Measurements from ENCODE around the gene MAT2B. TPM values are rescaled to one million over a fixed set of nuclear protein-coding genes. Genes with fewer than 3 reads are reported as not detected.
"Not testable (repeated sequence)": the region's sequence is repeated elsewhere in the genome, so short reads cannot be mapped to it uniquely, and the experiment has no call there.

MAT2B gene
- total RNA-seq, 4 donors from 2014 or later: 26.6 to 44.7 (median 32.1) TPM

GRCh38 chr5:163535290-163535689 is 29.9 kb downstream of the MAT2B start:
- Histone ChIP-seq H3K9me3 (no peaks in the 10 kb centered on the region), H3K36me3 (no peaks in the 10 kb centered on the region), H3K27me3 (no peaks in the 10 kb centered on the region), H3K4me3 (no peak overlapping the region), H3K27ac (no peak overlapping the region), H3K4me1 (no peaks in the 10 kb centered on the region)
- in situ Hi-C loops (cut with MboI; ENCODE audit: low sequenced_read_pairs in 4 of 4) (no loop called here), intact Hi-C loops (cut with DNase I; ENCODE audit: low total_unique reads) (no loop called here)
- DNase-seq: no peak
- no peak for ATAC-seq
- TF ChIP-seq, protein P1, sequence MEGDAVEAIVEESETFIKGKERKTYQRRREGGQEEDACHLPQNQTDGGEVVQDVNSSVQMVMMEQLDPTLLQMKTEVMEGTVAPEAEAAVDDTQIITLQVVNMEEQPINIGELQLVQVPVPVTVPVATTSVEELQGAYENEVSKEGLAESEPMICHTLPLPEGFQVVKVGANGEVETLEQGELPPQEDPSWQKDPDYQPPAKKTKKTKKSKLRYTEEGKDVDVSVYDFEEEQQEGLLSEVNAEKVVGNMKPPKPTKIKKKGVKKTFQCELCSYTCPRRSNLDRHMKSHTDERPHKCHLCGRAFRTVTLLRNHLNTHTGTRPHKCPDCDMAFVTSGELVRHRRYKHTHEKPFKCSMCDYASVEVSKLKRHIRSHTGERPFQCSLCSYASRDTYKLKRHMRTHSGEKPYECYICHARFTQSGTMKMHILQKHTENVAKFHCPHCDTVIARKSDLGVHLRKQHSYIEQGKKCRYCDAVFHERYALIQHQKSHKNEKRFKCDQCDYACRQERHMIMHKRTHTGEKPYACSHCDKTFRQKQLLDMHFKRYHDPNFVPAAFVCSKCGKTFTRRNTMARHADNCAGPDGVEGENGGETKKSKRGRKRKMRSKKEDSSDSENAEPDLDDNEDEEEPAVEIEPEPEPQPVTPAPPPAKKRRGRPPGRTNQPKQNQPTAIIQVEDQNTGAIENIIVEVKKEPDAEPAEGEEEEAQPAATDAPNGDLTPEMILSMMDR (IDR thresholded peaks at IDR 0.05 in 4 of 5, conservative IDR thresholded peaks at IDR 0.05 in 1 of 5): no peak
- no peak for TF ChIP-seq POLR2A (IDR thresholded peaks at IDR 0.05)

DNA sequence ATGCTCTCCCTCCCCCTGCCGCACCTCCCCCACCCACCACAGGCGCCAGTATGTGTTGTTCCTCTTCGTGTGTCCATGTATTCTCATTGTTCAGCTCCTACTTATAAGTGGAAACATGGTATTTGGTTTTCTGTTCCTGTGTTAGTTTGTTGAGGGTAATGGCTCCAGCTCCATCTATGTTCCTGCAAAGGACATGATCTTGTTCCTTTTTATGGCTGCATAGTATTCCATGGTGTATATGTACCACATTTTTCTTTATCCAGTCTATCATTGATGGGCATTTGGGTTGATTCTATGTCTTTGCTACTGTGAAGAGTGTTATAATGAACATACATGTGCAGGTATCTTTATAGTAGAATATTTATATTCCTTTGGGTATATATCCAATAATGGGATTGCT is 31.0 kb downstream of the MAT2B start:
- H3K4me3 ChIP-seq; H3K27me3 ChIP-seq; DNase-seq; H3K36me3 ChIP-seq; in situ Hi-C loops (cut with MboI; ENCODE audit: low sequenced_read_pairs in 4 of 4); H3K4me1 ChIP-seq; H3K27ac ChIP-seq; intact Hi-C loops (cut with DNase I; ENCODE audit: low total_unique reads); ATAC-seq; H3K9me3 ChIP-seq: not testable (repeated sequence)

- ATAC-seq: no peak
These were observed 35.3 kb downstream of the MAT2B start for GRCh38 chr5:163540696-163541095.

GRCh38 chr5:163542771-163543170 is 37.4 kb downstream of the MAT2B start:
- in situ Hi-C loops (cut with MboI; ENCODE audit: low sequenced_read_pairs in 4 of 4): no loop called here
- no peaks in the 10 kb centered on the region for H3K27me3 ChIP-seq
- no peak for DNase-seq
- TF ChIP-seq, protein P1 (IDR thresholded peaks at IDR 0.05 in 4 of 5, conservative IDR thresholded peaks at IDR 0.05 in 1 of 5): no peak
- no peak for TF ChIP-seq POLR2A (IDR thresholded peaks at IDR 0.05)
- no peak overlapping the region for H3K27ac ChIP-seq
- intact Hi-C loops (cut with DNase I; ENCODE audit: low total_unique reads): no loop called here
- no peaks in the 10 kb centered on the region for H3K4me1 ChIP-seq
- H3K36me3 ChIP-seq: no peaks in the 10 kb centered on the region
- no peaks in the 10 kb centered on the region for H3K9me3 ChIP-seq
- no peak for ATAC-seq
- H3K4me3 ChIP-seq: no peak overlapping the region

More at GRCh38 chr5:163540696-163541095, 35.3 kb downstream of the MAT2B start:
- H3K4me1 ChIP-seq: no peaks in the 10 kb centered on the region
- no peak for TF ChIP-seq POLR2A (IDR thresholded peaks at IDR 0.05)
- H3K4me3 ChIP-seq: no peak overlapping the region
- H3K9me3 ChIP-seq: no peaks in the 10 kb centered on the region
- H3K27me3 ChIP-seq: no peaks in the 10 kb centered on the region
- in situ Hi-C loops (cut with MboI; ENCODE audit: low sequenced_read_pairs in 4 of 4): no loop called here
- intact Hi-C loops (cut with DNase I; ENCODE audit: low total_unique reads): no loop called here
- H3K27ac ChIP-seq: no peak overlapping the region
- no peak for DNase-seq
- no peaks in the 10 kb centered on the region for H3K36me3 ChIP-seq

GRCh38 chr5:163544041-163544440 is 38.6 kb downstream of the MAT2B start:
- no peaks in the 10 kb centered on the region for H3K36me3 ChIP-seq
- H3K27ac ChIP-seq: no peak overlapping the region
- TF ChIP-seq POLR2A (IDR thresholded peaks at IDR 0.05): no peak
- TF ChIP-seq, protein P1 (IDR thresholded peaks at IDR 0.05 in 4 of 5, conservative IDR thresholded peaks at IDR 0.05 in 1 of 5): no peak
- H3K9me3 ChIP-seq: no peaks in the 10 kb centered on the region
- ATAC-seq (no peak), DNase-seq (no peak)
- intact Hi-C loops (cut with DNase I; ENCODE audit: low total_unique reads): no loop called here
- no peaks in the 10 kb centered on the region for H3K4me1 ChIP-seq
- H3K4me3 ChIP-seq: no peak overlapping the region
- in situ Hi-C loops (cut with MboI; ENCODE audit: low sequenced_read_pairs in 4 of 4): no loop called here
- H3K27me3 ChIP-seq: no peaks in the 10 kb centered on the region

DNA sequence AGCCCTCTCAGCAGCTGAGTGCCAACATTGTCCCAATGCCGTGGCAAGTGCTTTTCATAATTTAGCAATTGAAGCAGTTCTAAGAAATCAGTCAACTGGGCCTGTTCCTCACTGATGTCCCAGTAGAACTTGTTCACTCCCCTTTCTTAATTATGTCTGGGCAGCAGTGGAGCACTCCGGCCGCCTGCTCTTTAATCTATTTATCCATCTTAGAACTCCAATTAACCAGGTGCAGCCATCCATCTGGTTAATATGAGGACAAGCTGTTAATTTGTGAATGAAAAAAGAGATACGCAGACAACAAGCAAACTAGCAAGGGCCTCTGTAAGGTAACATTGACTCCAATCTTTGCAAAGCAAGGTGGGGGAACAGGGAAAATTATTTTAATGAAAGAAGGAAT is 39.4 kb downstream of the MAT2B start:
- H3K36me3 ChIP-seq: no peaks in the 10 kb centered on the region
- in situ Hi-C loops (cut with MboI; ENCODE audit: low sequenced_read_pairs in 4 of 4): no loop called here
- H3K27me3 ChIP-seq: no peaks in the 10 kb centered on the region
- TF ChIP-seq POLR2A (IDR thresholded peaks at IDR 0.05): no peak
- TF ChIP-seq, protein P1 (IDR thresholded peaks at IDR 0.05 in 4 of 5, conservative IDR thresholded peaks at IDR 0.05 in 1 of 5): no peak
- no peaks in the 10 kb centered on the region for H3K9me3 ChIP-seq
- ATAC-seq (no peak), DNase-seq (no peak)
- no peaks in the 10 kb centered on the region for H3K4me1 ChIP-seq
- intact Hi-C loops (cut with DNase I; ENCODE audit: low total_unique reads): no loop called here
- no peak overlapping the region for H3K4me3 ChIP-seq
- no peak overlapping the region for H3K27ac ChIP-seq
